ENCODE measurements around the gene B4GALT4.

DNA sequence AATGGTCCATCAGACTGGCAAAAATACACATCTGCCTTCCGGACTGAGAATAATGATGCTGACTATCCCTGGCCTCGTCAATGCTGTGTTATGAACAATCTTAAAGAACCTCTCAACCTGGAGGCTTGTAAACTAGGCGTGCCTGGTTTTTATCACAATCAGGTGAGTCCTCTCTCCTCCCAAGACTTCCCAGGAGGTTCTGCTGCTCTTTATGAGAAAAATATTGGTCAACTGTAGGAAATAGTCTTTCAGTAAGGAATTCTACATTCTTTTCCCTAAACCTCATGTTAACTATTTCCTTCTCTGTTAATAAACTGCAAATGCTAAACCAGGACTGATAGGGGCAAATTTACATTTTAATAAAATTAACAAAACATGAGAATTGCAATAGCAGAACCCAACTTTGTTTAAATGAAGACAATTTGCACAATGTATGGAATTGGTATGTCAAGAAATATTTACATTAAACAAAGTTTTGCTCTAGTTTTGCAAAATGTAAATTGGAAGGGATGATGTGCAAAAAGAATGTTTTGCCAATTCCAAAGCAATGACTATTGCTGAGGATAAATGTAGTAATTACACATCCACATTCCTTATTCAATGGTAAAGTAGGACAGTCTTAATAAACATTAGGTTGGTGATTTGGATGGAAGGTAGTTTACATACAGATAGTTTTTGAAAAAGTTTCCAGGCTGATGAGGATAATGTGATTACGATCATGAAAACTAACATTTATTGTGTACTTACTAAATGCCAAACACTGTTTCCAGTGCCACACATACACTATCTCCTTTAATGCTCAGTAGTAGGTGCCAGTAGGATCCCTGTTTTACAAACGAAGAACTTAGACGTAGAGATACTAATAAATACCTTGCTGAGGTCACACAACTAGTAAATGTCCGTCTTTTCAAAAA, 46.2 kb downstream of the B4GALT4 start:
- TF ChIP-seq CTCF (IDR thresholded peaks at IDR 0.05; ENCODE audit: insufficient read depth, low read length, poor library complexity, severe bottlenecking) (no peak), EZH2phosphoT487 (conservative IDR thresholded peaks at IDR 0.05; ENCODE audit: low read length) (no peak)
